MV-4-11 (cell line): ENCODE data around the gene CYP3A4.

Experiments used
- DNase-seq: peaks from one replicate; lab custom pipeline; 2025; lab: John Stamatoyannopoulos, UW

CYP3A4 gene

GRCh38 chr7:99720800-99721595 is 63.0 kb downstream of the CYP3A4 start:
- no peak for DNase-seq

DNA sequence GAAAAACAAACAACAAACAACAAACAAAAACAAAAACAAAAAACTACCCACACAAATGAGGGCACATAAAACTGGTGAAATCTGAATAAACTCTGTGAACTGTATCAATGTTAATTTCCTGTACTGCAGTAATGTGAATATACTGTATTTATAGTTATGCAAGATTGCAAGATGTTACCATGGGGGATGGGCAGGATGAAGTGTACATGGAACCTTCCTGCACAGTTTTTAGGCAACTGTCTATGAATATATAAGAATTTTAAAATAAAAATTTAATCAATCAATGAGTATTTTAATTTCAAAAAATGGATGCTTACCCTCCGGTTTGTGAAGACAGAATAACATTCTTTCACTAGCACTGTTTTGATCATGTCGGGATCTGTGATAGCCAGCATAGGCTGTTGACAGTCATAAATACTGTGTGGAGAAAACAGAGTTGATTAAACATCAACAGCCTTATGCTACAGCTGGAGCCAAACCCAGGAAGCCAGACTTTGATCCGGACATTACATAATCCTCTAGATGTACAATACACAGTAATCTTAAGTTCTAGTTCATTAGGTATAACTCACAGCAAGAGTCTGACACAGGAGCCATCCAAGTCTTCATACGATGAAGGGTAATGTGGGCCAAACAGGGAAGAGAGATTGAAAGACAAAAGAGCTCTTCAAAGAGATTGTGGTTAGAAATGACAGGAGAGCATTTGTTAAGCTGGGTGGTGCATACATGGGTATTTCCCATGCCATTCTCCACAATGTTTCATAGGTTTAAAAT is 63.8 kb downstream of the CYP3A4 start:
- DNase-seq = no peak

DNA sequence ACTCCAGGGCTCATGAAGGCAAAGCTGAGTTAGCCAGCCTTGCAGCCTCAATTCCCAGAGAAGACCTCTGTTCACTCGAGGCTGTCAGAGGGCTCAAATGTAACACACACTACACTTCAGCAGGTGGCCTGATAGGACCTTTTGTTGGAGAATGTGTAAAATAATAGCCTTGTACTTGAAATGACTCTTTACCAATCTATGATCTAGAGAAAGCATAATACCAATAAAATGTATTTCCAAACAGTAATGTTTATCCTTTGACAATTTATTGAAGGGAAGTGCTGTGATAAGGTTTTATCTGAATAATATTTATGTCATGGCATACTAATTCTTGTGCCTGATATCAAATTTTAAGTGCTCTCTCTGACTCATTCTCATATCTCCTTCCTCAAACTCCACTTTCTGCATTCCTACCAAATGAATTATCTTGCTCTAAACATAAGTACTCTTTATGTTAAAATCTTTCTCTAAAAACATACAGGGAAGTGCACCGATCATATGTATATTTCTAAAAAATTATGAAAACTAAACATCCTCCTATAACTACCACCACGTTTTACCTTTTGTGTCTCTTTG is 69.9 kb downstream of the CYP3A4 start:
- no peak for DNase-seq

DNA sequence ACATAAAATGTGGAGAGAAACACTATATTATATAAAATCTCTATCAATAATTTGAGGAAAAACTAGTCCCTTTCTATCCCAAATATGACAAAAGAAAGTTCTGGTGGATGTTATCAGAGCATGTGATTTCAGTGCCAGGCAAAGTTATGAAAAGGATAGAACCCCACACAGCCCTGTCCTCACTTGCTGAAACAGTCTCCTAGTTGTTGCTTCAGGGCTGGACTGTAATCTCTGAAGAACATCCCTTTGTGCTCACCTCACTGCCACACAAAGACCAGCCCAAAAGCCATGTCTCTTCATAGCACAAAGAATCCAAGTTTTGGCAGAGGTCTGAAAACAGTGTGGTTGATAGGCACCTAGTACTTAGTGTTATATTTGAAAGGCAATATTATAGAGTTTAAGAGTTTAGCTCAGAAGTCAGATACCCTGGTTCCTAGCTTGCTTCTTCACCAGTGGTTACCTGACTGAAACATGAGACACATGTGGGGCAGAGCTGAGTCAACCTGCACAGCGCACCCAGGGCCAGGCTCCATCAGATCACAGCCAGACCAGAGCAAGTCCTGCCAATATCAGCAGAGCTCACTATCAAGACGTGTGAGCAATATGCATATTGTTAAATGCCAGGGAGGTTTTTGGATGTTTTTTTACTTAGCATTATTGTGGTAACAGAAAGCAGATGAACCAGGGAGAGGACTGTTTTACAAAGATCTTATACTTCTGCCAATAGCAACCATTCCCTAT is 74.0 kb downstream of the CYP3A4 start:
- no peak for DNase-seq

- DNase-seq = no peak
Observed at GRCh38 chr7:99709260-99709659, 74.7 kb downstream of the CYP3A4 start.

- no peak for DNase-seq
Observed at GRCh38 chr7:99707096-99707495, 76.9 kb downstream of the CYP3A4 start.
